ENCODE results near the gene KRTAP22-2. TPM values are rescaled to one million over a fixed set of nuclear protein-coding genes. Genes with fewer than 3 reads are reported as not detected.

The KRTAP22-2 gene
- total and polyA plus RNA-seq, 2 of the 8 experiments (the other 6 are each of a cell fraction or from before 2014, with no cell fraction given), result not detected

- TF ChIP-seq ZNF274 (IDR thresholded peaks at IDR 0.05; ENCODE audit: borderline replicate concordance, extremely low read depth, low read length) (no peak), ATF3 (IDR thresholded peaks at IDR 0.05; ENCODE audit: insufficient read depth, low read depth, low read length) (no peak), HDAC6 (IDR thresholded peaks at IDR 0.05; ENCODE audit: low read depth, low read length) (no peak), GTF2F1 (IDR thresholded peaks at IDR 0.05; ENCODE audit: borderline replicate concordance, low read depth, low read length) (no peak), KDM1A (IDR thresholded peaks at IDR 0.05; ENCODE audit: borderline replicate concordance, low read length) (no peak), RNF2 (IDR thresholded peaks at IDR 0.05; ENCODE audit: borderline replicate concordance, low read depth, low read length, missing control alignments, poor library complexity, severe bottlenecking) (no peak)
Measured at GRCh38 chr21:30625449-30626165, 35.4 kb upstream of the KRTAP22-2 start (continued).
